GM19463 (cell line): ENCODE measurements around the gene ZNF544.
"Not testable (repeated sequence)": the region's sequence is repeated elsewhere in the genome, so short reads cannot be mapped to it uniquely, and the experiment has no call there.

ENCODE experiments used
- ATAC-seq: cut with Tn5 transposase; IDR thresholded peaks from one replicate; pipeline ENCODE4 v1.9.1; 2021; ENCODE audit warnings: mild to moderate bottlenecking, moderate library complexity; ENCODE audit not compliant: unreplicated experiment

Gene ZNF544

GRCh38 chr19:58252102-58252685 is 23.5 kb downstream of the ZNF544 start:
- ATAC-seq, result no peak

GRCh38 chr19:58258259-58258658 is 29.5 kb downstream of the ZNF544 start:
- ATAC-seq, result not testable (repeated sequence)

GRCh38 chr19:58261600-58261967 is 32.9 kb downstream of the ZNF544 start:
- no peak for ATAC-seq

- no peak for ATAC-seq
Observed at GRCh38 chr19:58261968-58262921, 33.5 kb downstream of the ZNF544 start.

GRCh38 chr19:58262922-58263296 is 34.2 kb downstream of the ZNF544 start:
- ATAC-seq, result no peak

GRCh38 chr19:58265100-58265499 is 36.4 kb downstream of the ZNF544 start:
- no peak for ATAC-seq

GRCh38 chr19:58268344-58268743 is 39.6 kb downstream of the ZNF544 start:
- no peak for ATAC-seq

- ATAC-seq, result no peak
Observed at GRCh38 chr19:58274771-58275201, 46.1 kb downstream of the ZNF544 start.

GRCh38 chr19:58275564-58275963 is 46.9 kb downstream of the ZNF544 start:
- ATAC-seq, result no peak

- ATAC-seq, result no peak
Observed at GRCh38 chr19:58277197-58277596, 48.5 kb downstream of the ZNF544 start.

- ATAC-seq, result no peak
Observed at GRCh38 chr19:58277748-58278540, 49.2 kb downstream of the ZNF544 start.

- peak; percentile 98 for ATAC-seq
Observed at GRCh38 chr19:58278541-58279041, 49.9 kb downstream of the ZNF544 start, which contains the start of gene ZNF8. ZNF8 (plus strand) TSS chr19:58278955; CDS start chr19:58279082, 127 bp downstream.

- ATAC-seq, result peak; percentile 20
Observed at GRCh38 chr19:58279042-58279924, 50.6 kb downstream of the ZNF544 start.

GRCh38 chr19:58279925-58280316 is 51.2 kb downstream of the ZNF544 start:
- no peak for ATAC-seq

- ATAC-seq, result no peak
Observed at GRCh38 chr19:58284199-58284598, 55.5 kb downstream of the ZNF544 start.

GRCh38 chr19:58291943-58292342 is 63.2 kb downstream of the ZNF544 start:
- no peak for ATAC-seq

GRCh38 chr19:58294743-58295374 is 66.1 kb downstream of the ZNF544 start:
- no peak for ATAC-seq

- no peak for ATAC-seq
Observed at GRCh38 chr19:58296104-58296503, 67.4 kb downstream of the ZNF544 start.

- ATAC-seq, result no peak
Observed at GRCh38 chr19:58300620-58301019, 71.9 kb downstream of the ZNF544 start.

- ATAC-seq, result no peak
Observed at GRCh38 chr19:58304255-58304654, 75.5 kb downstream of the ZNF544 start.
